OCI-LY7 (cell line): ENCODE results near the gene CENPN. TPM values are rescaled to one million over a fixed set of nuclear protein-coding genes. Genes with fewer than 3 reads are reported as not detected.

ENCODE experiments used
- BruUV-seq: library from RNA; stranded (reverse); fragments of 400-500 nt; replicated peaks from 2 replicates; lab custom pipeline; 2021; lab: Mats Ljungman, UMichigan
- CTCF ChIA-PET: fragments of 300-600 bp; sonication (Branson Sonifier 250); formaldehyde crosslinking; loops from one replicate; lab custom pipeline; 2022; ENCODE audit warnings: antibody characterized with exemption; ENCODE audit not compliant: unreplicated experiment; lab: Charles Lee
- POLR2A ChIA-PET: fragments of 300-600 bp; sonication (Branson Sonifier 250); formaldehyde crosslinking; loops from one replicate; lab custom pipeline; 2022; ENCODE audit warnings: antibody characterized with exemption; lab: Charles Lee
- DNase-seq: peaks from one replicate; pipeline ENCODE4 v3.0.0-alpha.2; 2015; ENCODE audit warnings: low spot score
- H2AFZ ChIP-seq: fragments of 200-600 bp; sonication (generic), shearing (Covaris generic); 2 replicates; pipeline ENCODE4 v1.6.1; 2014; ENCODE audit warnings: mild to moderate bottlenecking, antibody characterized with exemption, low read length, moderate library complexity
- H3K27ac ChIP-seq: fragments of 200-600 bp; sonication (generic); 2 replicates; pipeline ENCODE4 v1.5.1; 2014; ENCODE audit warnings: mixed run types, low read depth, mild to moderate bottlenecking, moderate library complexity, low read length, inconsistent platforms; ENCODE audit not compliant: poor library complexity, severe bottlenecking
- H3K36me3 ChIP-seq: fragments of 200-600 bp; sonication (generic); 2 replicates; pipeline ENCODE4 v1.6.1; 2014; ENCODE audit warnings: mild to moderate bottlenecking, antibody characterized with exemption, low read length, moderate library complexity, mixed read lengths; ENCODE audit not compliant: insufficient read depth
- H3K4me1 ChIP-seq: fragments of 200-600 bp; sonication (generic); 2 replicates; pipeline ENCODE4 v1.5.1; 2014; ENCODE audit warnings: mild to moderate bottlenecking, low read length; ENCODE audit not compliant: insufficient read depth, poor library complexity, severe bottlenecking
- H3K4me2 ChIP-seq: fragments of 200-600 bp; sonication (generic); 2 replicates; pipeline ENCODE4 v1.6.1; 2014; ENCODE audit warnings: mild to moderate bottlenecking, low read length
- H3K4me3 ChIP-seq: fragments of 200-600 bp; sonication (generic); 2 replicates; pipeline ENCODE4 v1.5.1; 2014; ENCODE audit warnings: mild to moderate bottlenecking, low read depth, low read length; ENCODE audit not compliant: poor library complexity, severe bottlenecking
- H3K79me2 ChIP-seq: fragments of 200-600 bp; sonication (generic); 2 replicates; pipeline ENCODE4 v1.6.1; 2016; ENCODE audit warnings: low read depth, mild to moderate bottlenecking, low read length, moderate library complexity, mixed read lengths; ENCODE audit not compliant: insufficient read depth
- H3K9me2 ChIP-seq: fragments of 200-600 bp; sonication (generic); 2 replicates; pipeline ENCODE4 v1.6.1; 2016; ENCODE audit warnings: mild to moderate bottlenecking, low read length, mixed read lengths; ENCODE audit not compliant: insufficient read depth
- H3K9me3 ChIP-seq: fragments of 200-600 bp; sonication (generic); 2 replicates; pipeline ENCODE4 v1.6.1; 2014; ENCODE audit warnings: mild to moderate bottlenecking, mixed run types, low read length, mixed read lengths
- H4K20me1 ChIP-seq: fragments of 200-600 bp; sonication (generic); 2 replicates; pipeline ENCODE4 v1.6.1; 2014; ENCODE audit warnings: mild to moderate bottlenecking, antibody characterized with exemption, low read length, moderate library complexity, mixed read lengths; ENCODE audit not compliant: insufficient read depth
- EZH2phosphoT487 ChIP-seq: fragments of 200-600 bp; sonication (generic); IDR thresholded peaks from 2 replicates; pipeline ENCODE4 v1.6.1; 2018; ENCODE audit warnings: low read depth, borderline replicate concordance, mild to moderate bottlenecking, mixed run types, antibody characterized with exemption, low read length, moderate library complexity, mixed read lengths
- intact Hi-C: fragments of 100-400 bp; cut with micrococcal nuclease; formaldehyde crosslinking; loops from one replicate; pipeline ENCODE4 v1.10.0; 2022; ENCODE audit not compliant: unreplicated experiment
- total RNA-seq, 2 experiments: library from RNA; depleted of rRNA in 1 of 2; stranded (reverse); fragments of >200 nt in 1 of 2; shearing (Covaris generic) in 1 of 2; gene quantifications; 2 replicates each; pipeline ENCODE4 v1.2.3, GENCODE V29; 2014 to 2022
- TF ChIP-seq, protein P1 (sequence below): fragments of 200-600 bp; sonication (generic); conservative IDR thresholded peaks from 2 replicates; pipeline ENCODE4 v1.5.1; 2014; ENCODE audit warnings: mild to moderate bottlenecking, antibody characterized with exemption, low read length, moderate library complexity, mixed read lengths

The CENPN gene
- total RNA-seq, 2 experiments from 2014 or later = 51.8 to 52.4 TPM

GRCh38 chr16:81003064-81003463 lies 4.0 kb upstream of the CENPN start:
- Histone ChIP-seq H3K9me2 (no peaks in the 10 kb centered on the region), H3K36me3 (peaks cover 13% of the 10 kb centered on the region), H3K4me1 (peaks cover 22% of the 10 kb centered on the region), H3K4me3 (no peak overlapping the region), H3K27ac (no peak overlapping the region), H3K4me2 (no peak overlapping the region), H2AFZ (no peak overlapping the region), H3K79me2 (peaks cover 91% of the 10 kb centered on the region), H4K20me1 (peaks cover 32% of the 10 kb centered on the region), H3K9me3 (no peaks in the 10 kb centered on the region)
- ChIA-PET CTCF (interaction anchor here (0.6 kb wide), 1 partner anchor 195 kb away, joined by 3 read pairs; no protein-coding TSS in a partner anchor), POLR2A (interaction anchor here (1.4 kb wide), 1 partner anchor 10 kb away, joined by 5 read pairs; no protein-coding TSS in a partner anchor)
- TF ChIP-seq, protein P1, sequence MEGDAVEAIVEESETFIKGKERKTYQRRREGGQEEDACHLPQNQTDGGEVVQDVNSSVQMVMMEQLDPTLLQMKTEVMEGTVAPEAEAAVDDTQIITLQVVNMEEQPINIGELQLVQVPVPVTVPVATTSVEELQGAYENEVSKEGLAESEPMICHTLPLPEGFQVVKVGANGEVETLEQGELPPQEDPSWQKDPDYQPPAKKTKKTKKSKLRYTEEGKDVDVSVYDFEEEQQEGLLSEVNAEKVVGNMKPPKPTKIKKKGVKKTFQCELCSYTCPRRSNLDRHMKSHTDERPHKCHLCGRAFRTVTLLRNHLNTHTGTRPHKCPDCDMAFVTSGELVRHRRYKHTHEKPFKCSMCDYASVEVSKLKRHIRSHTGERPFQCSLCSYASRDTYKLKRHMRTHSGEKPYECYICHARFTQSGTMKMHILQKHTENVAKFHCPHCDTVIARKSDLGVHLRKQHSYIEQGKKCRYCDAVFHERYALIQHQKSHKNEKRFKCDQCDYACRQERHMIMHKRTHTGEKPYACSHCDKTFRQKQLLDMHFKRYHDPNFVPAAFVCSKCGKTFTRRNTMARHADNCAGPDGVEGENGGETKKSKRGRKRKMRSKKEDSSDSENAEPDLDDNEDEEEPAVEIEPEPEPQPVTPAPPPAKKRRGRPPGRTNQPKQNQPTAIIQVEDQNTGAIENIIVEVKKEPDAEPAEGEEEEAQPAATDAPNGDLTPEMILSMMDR = no peak
- no peak for TF ChIP-seq EZH2phosphoT487
- intact Hi-C loops = loop anchor here (10.0 kb wide), 1 partner anchor 732 kb away; no protein-coding TSS in a partner anchor
- no peak for DNase-seq
- no TSS peak for BruUV-seq

- intact Hi-C loops = loop anchor here (10.0 kb wide), 1 partner anchor 731 kb away; no protein-coding TSS in a partner anchor
- Histone ChIP-seq H3K27ac (no peak overlapping the region), H3K36me3 (peaks cover 13% of the 10 kb centered on the region), H3K4me2 (peak overlapping the region; percentile 95), H3K9me3 (no peaks in the 10 kb centered on the region), H4K20me1 (peaks cover 37% of the 10 kb centered on the region), H3K79me2 (peaks cover 91% of the 10 kb centered on the region), H3K4me3 (peak overlapping the region; percentile 75), H2AFZ (no peak overlapping the region), H3K9me2 (no peaks in the 10 kb centered on the region), H3K4me1 (peaks cover 28% of the 10 kb centered on the region)
- peak; percentile 6 for DNase-seq
- BruUV-seq = no TSS peak
- ChIA-PET CTCF (interaction anchor here (1.0 kb wide), 1 partner anchor 13 kb away, joined by 3 read pairs; no protein-coding TSS in a partner anchor), POLR2A (interaction anchor here (0.6 to 1.3 kb wide), 4 partner anchors 11 to 135 kb away, joined by 3 to 5 read pairs (median 4); no protein-coding TSS in a partner anchor)
- TF ChIP-seq EZH2phosphoT487 = no peak
- TF ChIP-seq, protein P1 = no peak
Observed at GRCh38 chr16:81003610-81004460, 3.2 kb upstream of the CENPN start.
